Neural progenitor cell (in vitro differentiated cells): ENCODE measurements around the gene HRG.

Experiments
- CTCF ChIP-seq: fragments of 200-600 bp; sonication (generic); IDR thresholded peaks from 2 replicates; pipeline ENCODE4 v1.5.1; 2017; ENCODE audit warnings: antibody characterized with exemption, mild to moderate bottlenecking
- EZH2 ChIP-seq: fragments of 200-600 bp; sonication (generic); IDR thresholded peaks from 2 replicates; pipeline ENCODE4 v1.6.1; 2017; ENCODE audit warnings: antibody characterized with exemption, mild to moderate bottlenecking, moderate library complexity

DNA sequence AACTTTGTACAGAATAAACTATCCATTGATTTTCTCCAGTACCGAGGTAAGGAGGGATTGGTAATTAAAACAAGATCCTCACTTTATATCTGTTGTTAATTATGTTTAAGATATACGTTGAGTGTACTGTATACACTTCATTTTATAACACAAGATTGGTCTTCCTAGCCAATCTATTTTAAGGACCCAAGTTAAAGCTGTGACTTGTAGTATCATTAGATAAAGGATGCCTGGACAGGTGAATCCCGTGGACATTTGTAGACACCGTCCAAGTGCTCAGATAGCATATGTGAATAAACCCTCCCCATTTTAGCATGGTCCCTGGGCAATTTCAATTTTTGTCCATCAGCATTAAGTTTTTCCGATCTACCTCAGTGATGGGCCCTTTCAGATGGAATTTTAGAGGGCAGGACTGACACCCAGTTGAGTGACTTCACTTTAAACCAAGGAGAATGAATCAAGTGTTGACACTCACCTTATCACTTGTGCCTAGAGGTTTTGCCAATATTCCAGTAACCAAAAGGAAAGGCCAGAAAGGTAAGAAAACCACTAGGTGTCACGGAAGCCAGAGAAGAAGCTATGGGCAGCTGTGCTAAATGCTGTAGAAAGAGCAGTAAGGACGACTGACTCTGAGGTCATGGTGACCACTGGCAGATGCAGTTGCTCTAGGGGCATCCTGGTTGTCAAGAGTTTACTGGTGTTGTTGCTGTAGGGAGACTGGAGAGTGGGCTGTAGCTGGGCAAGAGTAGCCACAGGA is 43.7 kb upstream of the HRG start:
- TF ChIP-seq CTCF (no peak), EZH2 (no peak)
